ENCODE data around the gene MYH1. TPM values are rescaled to one million over a fixed set of nuclear protein-coding genes. Genes with fewer than 3 reads are reported as not detected.

Gene MYH1
- total and polyA plus RNA-seq, 9 donors, result 0.12 TPM; not detected in 8

DNA sequence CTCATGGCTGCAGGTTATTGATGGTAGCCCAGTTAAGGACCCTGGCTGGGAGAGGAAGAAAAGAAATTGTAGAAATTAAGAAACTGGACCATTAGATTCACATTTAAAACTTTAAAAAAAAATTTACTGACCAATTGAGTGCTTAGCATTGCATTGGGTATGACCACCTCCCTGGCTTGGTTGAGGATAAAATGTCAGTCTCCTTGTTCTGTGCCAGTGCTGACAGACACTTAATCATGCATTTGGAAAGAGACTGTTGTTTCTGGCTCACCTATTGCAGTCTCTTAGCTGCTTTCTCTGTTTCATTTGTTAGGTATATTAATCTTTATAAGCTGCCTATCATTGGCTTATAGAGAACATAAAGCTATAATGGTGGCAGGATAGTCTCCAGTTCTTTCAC is 1.7 kb downstream of the MYH1 start:
- TF ChIP-seq EP300 (IDR thresholded peaks at IDR 0.05) (no peak), POLR2A (IDR thresholded peaks at IDR 0.05) (no peak)
- TF ChIP-seq, protein P1, sequence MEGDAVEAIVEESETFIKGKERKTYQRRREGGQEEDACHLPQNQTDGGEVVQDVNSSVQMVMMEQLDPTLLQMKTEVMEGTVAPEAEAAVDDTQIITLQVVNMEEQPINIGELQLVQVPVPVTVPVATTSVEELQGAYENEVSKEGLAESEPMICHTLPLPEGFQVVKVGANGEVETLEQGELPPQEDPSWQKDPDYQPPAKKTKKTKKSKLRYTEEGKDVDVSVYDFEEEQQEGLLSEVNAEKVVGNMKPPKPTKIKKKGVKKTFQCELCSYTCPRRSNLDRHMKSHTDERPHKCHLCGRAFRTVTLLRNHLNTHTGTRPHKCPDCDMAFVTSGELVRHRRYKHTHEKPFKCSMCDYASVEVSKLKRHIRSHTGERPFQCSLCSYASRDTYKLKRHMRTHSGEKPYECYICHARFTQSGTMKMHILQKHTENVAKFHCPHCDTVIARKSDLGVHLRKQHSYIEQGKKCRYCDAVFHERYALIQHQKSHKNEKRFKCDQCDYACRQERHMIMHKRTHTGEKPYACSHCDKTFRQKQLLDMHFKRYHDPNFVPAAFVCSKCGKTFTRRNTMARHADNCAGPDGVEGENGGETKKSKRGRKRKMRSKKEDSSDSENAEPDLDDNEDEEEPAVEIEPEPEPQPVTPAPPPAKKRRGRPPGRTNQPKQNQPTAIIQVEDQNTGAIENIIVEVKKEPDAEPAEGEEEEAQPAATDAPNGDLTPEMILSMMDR (IDR thresholded peaks at IDR 0.05), result no peak
- DNase-seq, result no peak
- Histone ChIP-seq H3K36me3 (no peaks in the 10 kb centered on the region), H3K27me3 (no peaks in the 10 kb centered on the region), H3K4me1 (ENCODE audit: insufficient read depth) (no peaks in the 10 kb centered on the region), H3K4me3 (no peak overlapping the region), H3K27ac (no peak overlapping the region), H3K9me3 (no peaks in the 10 kb centered on the region)
- intact Hi-C loops (cut with DNase I), result no loop called here

DNA sequence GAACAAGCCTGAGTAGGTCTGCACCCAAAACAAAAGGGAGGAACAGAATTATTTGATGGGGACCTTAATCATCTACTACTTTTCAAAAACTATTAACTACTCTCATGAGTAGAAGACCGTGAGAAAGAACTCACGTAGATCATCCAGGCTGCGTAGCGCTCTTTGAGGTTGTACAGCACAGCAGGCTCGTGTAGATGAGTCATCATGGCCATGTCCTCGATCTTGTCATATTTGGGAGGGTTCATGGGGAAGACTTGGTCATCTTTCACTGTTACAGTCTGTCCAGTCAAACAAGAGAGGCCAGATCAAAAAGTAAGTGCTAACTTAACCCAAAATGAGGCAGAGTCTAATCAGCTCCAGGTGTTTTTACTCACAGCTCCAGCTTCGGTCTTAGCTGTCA is 2.3 kb downstream of the MYH1 start:
- no peaks in the 10 kb centered on the region for H3K9me3 ChIP-seq
- 77 to 83% (median 82%) methylated on average over 7 of the region's 7 CpGs for WGBS, 3 donors
- no peaks in the 10 kb centered on the region for H3K36me3 ChIP-seq
- intact Hi-C loops (cut with DNase I), result no loop called here
- H3K4me3 ChIP-seq, result no peak overlapping the region
- H3K27ac ChIP-seq, result no peak overlapping the region
- no peaks in the 10 kb centered on the region for H3K4me1 ChIP-seq (ENCODE audit: insufficient read depth)
- H3K27me3 ChIP-seq, result no peaks in the 10 kb centered on the region
- TF ChIP-seq POLR2A (IDR thresholded peaks at IDR 0.05) (no peak), EP300 (IDR thresholded peaks at IDR 0.05) (no peak)
- TF ChIP-seq, protein P1 (IDR thresholded peaks at IDR 0.05), result no peak
- no peak for DNase-seq

DNA sequence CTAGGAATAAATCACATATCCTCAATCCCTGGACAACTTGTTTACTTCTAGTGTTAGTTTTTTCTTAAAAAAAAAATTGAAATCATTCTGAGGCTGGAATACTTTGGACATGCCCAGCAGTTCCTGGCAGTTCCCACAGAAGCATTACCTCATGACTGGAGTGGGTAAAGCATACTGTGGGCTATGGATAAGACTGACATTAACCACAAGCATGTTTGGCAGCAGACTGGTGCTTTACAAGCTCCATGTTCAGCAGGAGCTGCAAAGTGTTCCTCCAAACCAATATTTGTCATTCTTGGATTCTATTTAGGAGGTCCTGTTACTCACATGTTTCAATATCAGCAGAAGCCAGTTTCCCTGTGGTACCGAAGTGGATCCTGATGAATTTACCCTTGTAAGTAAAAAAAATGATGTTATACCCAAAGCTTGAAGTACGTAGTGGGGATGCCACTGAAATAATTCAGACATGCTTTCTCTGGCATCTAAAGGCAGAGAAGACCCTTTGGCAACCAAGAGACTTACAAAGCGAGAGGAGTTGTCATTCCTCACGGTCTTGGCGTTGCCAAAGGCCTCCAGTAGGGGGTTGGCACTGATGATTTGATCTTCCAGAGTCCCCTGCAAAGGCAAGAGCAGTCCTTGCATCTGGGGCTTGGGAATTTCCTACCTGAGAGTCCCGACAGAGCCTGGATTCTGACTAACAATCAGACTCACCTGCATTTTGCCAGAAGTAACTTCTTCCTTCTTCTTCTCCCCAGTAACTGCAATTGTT is 4.9 kb downstream of the MYH1 start:
- WGBS, 3 donors, result 56 to 61% (median 61%) methylated on average over 6 of the region's 6 CpGs
- Histone ChIP-seq H3K9me3 (no peaks in the 10 kb centered on the region), H3K4me1 (ENCODE audit: insufficient read depth) (no peaks in the 10 kb centered on the region), H3K36me3 (no peaks in the 10 kb centered on the region), H3K27ac (no peak overlapping the region), H3K27me3 (no peaks in the 10 kb centered on the region), H3K4me3 (no peak overlapping the region)
- intact Hi-C loops (cut with DNase I), result no loop called here
- TF ChIP-seq POLR2A (IDR thresholded peaks at IDR 0.05) (no peak), EP300 (IDR thresholded peaks at IDR 0.05) (no peak)
- TF ChIP-seq, protein P1 (IDR thresholded peaks at IDR 0.05), result no peak
- no peak for DNase-seq

DNA sequence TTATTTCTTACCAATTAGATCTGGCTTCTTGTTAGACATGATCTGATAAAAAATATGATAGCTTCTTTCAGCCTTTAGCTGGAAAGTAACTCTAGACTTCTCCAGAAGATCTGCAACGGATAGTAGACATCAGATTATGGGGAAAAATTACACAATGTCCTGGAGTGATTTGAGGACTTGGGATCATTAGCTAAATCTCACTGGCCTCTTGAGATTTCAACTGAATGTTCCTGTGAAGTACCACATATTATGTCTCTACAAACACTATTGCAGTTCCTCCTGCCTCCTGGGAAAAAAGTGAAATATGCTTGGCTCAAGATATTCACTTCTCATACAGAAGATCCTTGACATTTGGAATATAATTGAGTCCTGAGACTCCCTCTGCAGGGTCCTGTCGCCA is 5.5 kb downstream of the MYH1 start:
- H3K4me3 ChIP-seq, result no peak overlapping the region
- no peak for TF ChIP-seq EP300 (IDR thresholded peaks at IDR 0.05)
- TF ChIP-seq, protein P1 (IDR thresholded peaks at IDR 0.05), result no peak
- TF ChIP-seq POLR2A (IDR thresholded peaks at IDR 0.05), result no peak
- intact Hi-C loops (cut with DNase I), result no loop called here
- no peaks in the 10 kb centered on the region for H3K4me1 ChIP-seq (ENCODE audit: insufficient read depth)
- DNase-seq, result no peak
- H3K27me3 ChIP-seq, result no peaks in the 10 kb centered on the region
- 61 to 82% (median 73%) methylated on average over 2 of the region's 2 CpGs for WGBS, 3 donors
- no peaks in the 10 kb centered on the region for H3K9me3 ChIP-seq
- H3K36me3 ChIP-seq, result no peaks in the 10 kb centered on the region
- H3K27ac ChIP-seq, result no peak overlapping the region
